K562 treated with DMSO at 1 percent for 24 hours (cell line): ENCODE measurements around the gene MPZL3. TPM values are rescaled to one million over a fixed set of nuclear protein-coding genes. Genes with fewer than 3 reads are reported as not detected.

Source experiments
- total RNA-seq: library from RNA; unstranded; fragments of 300-600 nt; gene quantifications from 2 replicates; pipeline ENCODE4 v1.2.3, GENCODE V29; 2022; ENCODE audit warnings: low read depth; ENCODE audit not compliant: insufficient read depth

Gene MPZL3
- 2.7 and 4.1 TPM in 2 replicates for total RNA-seq

DNA sequence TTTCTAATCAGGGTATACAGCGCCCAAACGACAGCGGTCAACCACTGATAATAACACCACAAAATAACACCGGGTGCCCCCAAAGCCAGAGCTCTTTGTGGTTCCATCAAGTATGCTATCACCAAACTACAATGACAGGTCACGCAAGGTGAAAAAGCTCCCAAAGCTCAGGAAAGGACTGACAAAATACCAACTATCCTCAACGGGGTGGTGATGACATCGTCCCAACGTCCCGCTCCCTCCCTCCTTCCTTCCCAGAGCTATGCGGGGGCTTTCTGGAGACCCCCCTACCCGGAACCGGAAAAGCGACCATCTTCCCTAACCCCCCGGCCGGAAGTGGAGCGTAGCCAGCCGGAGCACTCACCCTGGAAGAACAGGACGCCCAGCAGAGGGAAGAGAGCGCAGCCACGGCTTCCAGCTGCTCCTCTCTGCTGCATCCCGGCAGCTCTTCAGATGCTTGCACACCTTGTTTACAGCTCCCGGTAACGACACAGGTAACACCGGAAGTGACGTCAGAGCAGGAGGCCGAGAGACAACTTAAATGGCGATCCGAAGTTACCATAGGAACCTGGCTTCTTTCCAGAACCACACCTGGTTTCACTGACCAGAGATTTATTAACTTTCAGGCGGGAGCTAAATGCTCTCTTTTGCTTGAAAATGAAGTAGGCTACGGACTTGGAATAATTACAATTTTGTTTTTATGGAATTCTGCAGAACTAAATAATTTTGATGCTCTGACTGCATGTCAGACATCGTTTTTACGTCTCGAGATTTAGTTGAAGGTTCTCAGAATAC lies at the start of gene MPZL3:
TSS of gene MPZL3 (minus strand) at position 508 of the 795 bp plus-strand sequence. CDS start at position 437, 71 bp downstream.

DNA sequence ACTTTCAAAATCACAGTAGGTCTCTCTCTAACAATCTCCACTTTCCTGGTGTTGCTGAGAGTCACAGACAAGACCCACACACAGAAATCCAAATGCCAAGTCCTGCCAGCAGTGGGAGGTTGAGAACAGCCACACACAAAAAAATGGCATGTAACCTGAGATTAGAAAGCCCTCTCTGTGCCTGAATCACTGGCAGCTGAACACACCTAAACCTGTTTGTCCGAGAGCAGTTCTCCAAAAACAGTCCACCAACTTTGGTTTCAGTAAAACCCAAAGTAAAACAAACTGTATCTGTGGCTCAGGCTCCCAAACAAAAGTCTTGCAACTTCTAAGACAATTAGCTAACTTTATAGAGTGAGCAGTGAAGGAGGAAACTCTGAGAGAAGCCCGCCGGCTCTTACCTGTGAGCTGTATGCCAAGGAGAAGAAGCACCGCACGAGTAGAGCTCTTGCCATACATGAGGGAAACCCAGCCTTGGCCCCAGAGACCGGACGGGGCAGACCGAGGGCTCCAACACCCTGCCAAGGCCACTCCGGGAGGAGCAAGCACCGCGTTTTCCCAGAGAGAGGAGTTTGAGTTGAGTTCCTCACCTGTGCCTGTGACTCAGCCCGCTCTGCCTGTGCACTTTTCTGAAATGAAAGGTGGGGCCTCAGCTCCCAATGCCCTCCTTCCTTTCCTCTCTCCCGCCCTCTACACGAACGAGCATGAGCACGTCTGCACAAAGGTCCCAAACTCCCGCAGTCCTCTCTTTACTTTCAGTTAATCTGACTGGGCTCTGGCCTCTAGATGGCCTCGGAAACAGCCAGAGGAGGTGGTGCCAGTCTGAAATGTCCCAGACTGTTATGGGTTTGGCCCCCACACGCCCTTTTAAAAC lies 11.8 kb upstream of the MPZL3 start, which contains the start of gene MPZL2:
TSS of gene MPZL2 (minus strand) at position 603 of the 874 bp plus-strand sequence. CDS start at position 459, 144 bp downstream.

DNA sequence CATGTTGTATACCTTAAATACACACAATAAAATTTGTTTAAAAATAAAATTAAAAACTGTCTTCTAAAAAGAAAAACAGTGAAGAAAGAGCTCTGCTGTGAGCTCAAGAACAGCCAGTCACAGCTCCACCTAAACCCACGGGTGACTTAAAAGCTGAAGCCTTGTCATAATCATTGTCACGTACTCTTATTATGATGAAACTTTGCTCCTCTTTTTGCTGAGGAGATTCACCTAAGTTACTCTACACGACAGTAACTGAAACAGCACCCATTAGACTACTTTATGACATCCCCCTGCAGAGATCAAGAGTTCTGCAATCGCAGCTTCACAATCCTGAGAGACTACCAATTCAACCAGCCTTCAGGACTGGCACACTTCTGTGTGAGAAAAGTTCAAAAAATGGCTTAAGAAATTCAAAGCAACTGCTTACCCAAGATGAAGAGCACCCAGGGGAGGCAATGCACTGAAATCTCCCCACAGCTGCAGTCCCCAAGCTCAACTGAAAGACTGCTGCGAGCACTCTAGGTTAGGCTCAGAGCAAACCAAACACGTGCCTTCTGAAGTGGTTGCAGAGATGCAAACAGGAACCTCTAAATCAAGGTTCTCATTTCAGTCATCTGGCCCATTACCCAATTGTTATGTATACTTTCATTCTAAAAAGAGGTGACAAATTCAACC lies 27.5 kb downstream of the MPZL3 start, which contains the start of gene JAML:
TSS of gene JAML (minus strand) at position 501 of the 678 bp plus-strand sequence. CDS start 10,145 bp downstream, outside the sequence.

Other genes with a start within 250 kb of the MPZL3 start
- gene TMPRSS4, start 175.3 kb downstream of the MPZL3 start, total RNA-seq, result 8.1 and 17.5 TPM in 2 replicates
- gene SMIM35, start 165.4 kb downstream of the MPZL3 start, total RNA-seq, result 0.12 TPM in 1 of 2 replicates, not detected in the other
- 0.06 TPM in 1 of 2 replicates, not detected in the other for gene SCN4B, start 99.5 kb downstream of the MPZL3 start, total RNA-seq
- gene SCN2B, start 75.7 kb downstream of the MPZL3 start, total RNA-seq, result not detected in 2 replicates
- 0.39 and 1.3 TPM in 2 replicates for gene JAML, start 27.4 kb downstream of the MPZL3 start, total RNA-seq
- 0.53 and 0.58 TPM in 2 replicates for gene MPZL2, start 11.9 kb upstream of the MPZL3 start, total RNA-seq
- gene CD3E, start 52.4 kb upstream of the MPZL3 start, total RNA-seq, result 0.80 and 2.2 TPM in 2 replicates
- gene CD3D, start 90.3 kb upstream of the MPZL3 start, total RNA-seq, result 14.2 and 19.0 TPM in 2 replicates
- gene CD3G, start 92.0 kb upstream of the MPZL3 start, total RNA-seq, result 0.19 and 0.28 TPM in 2 replicates
- 16.9 and 18.6 TPM in 2 replicates for gene UBE4A, start 107.2 kb upstream of the MPZL3 start, total RNA-seq
- 149 and 155 TPM in 2 replicates for gene ATP5MG, start 149.2 kb upstream of the MPZL3 start, total RNA-seq
- 17.9 and 18.5 TPM in 2 replicates for gene KMT2A, start 184.1 kb upstream of the MPZL3 start, total RNA-seq